HG02571 (cell line): Measurements from ENCODE around the gene HEXD.
"Not testable (repeated sequence)": the region's sequence is repeated elsewhere in the genome, so short reads cannot be mapped to it uniquely, and the experiment has no call there.

Source experiments
- ATAC-seq: cut with Tn5 transposase; IDR thresholded peaks from one replicate; pipeline ENCODE4 v1.9.1; 2021; ENCODE audit warnings: mild to moderate bottlenecking, moderate library complexity; ENCODE audit not compliant: unreplicated experiment

The HEXD gene

DNA sequence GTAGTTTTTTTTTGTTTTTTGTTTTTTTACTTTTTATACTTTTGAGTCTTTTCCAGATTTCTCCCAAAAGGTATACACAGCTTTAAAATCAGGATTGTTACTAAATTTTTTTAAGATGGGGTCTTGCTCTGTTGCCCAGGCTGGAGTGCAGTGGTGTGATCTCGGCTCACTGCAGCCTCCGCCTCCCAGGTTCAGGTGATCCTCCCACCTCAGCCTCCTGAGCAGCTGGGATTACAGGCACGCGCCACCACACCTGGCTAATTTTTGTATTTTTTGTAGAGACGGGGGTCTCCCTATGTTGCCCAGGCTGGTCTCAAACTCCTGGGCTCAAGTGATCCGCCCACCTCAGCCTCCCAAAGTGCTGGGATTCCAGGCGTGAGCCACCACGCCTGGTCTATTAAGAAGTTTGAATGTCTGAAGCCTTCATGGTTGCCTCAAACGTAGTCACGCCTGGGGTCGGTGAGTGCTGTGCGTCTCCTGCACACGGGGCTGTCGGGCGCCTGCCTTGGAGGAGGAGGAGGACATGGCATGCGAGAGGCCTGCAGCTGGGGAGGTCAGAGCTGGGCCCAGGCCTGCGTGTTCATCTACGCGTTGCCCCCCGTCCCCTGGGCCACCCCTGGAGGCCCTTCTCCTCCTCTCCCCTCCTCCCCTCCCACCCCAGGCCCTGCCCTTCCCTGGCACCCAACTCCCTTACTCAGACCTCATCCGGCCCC is 35.8 kb upstream of the HEXD start:
- not testable (repeated sequence) for ATAC-seq

- ATAC-seq, result no peak
Measured at GRCh38 chr17:82382933-82383255, 35.3 kb upstream of the HEXD start.

DNA sequence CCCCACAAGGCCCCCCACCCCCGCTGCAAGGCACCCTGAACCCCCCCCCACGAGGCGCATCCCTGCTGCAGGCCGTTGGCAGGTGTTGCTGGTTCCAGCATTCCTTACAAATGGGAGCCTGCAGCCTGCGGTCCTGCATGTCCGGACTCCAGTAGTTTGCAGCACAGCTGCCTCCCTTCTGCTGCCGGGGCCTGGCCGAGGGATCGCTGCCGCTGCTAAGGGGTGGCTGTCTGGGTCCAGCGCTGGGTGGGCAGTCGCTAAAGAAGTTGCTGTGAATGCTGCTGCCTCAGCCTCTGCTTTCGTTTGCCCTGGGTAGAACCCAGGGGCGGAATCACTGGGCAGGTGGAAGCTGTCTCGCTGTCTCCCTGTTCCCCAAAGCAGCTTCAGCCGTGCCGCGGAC is 34.7 kb upstream of the HEXD start:
- no peak for ATAC-seq

- ATAC-seq, result no peak
Measured at GRCh38 chr17:82384051-82384729, 34.0 kb upstream of the HEXD start.

DNA sequence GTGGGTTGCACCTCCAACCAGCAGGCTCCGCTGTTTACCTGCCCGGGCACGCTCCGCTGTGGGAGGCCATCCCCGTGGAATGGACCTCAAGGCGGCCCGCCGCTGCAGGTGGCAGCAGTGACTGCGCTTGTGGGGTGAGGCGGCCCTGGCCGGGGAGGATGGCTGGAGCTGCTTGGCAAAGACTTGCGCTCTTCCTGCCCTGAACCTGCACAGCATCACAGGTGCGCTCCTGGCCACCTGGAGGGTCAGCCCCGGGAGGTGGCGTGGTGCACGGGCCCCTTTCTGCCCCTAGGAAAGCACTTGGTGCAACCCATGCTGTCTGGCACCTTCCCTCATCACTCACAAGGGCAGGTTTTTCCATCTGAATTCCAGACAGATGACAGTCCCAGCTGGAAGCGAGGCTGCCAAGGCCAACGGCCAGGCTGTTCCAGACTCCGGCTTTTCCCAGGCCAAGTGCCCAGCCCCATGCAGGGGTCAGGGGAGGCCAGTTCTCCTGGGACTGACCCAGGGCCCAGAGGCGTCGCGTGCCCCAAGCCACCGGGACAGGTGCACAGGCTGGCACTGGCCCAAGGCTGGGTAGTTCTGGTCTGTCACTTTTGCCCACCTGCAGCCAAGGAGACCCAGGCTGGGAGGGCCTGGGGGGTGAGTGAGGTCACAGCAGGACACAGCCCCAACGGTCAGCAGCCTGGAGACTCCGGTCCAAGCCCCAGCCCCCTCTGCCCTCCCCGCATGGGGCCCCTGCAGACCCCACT is 33.2 kb upstream of the HEXD start:
- no peak for ATAC-seq

DNA sequence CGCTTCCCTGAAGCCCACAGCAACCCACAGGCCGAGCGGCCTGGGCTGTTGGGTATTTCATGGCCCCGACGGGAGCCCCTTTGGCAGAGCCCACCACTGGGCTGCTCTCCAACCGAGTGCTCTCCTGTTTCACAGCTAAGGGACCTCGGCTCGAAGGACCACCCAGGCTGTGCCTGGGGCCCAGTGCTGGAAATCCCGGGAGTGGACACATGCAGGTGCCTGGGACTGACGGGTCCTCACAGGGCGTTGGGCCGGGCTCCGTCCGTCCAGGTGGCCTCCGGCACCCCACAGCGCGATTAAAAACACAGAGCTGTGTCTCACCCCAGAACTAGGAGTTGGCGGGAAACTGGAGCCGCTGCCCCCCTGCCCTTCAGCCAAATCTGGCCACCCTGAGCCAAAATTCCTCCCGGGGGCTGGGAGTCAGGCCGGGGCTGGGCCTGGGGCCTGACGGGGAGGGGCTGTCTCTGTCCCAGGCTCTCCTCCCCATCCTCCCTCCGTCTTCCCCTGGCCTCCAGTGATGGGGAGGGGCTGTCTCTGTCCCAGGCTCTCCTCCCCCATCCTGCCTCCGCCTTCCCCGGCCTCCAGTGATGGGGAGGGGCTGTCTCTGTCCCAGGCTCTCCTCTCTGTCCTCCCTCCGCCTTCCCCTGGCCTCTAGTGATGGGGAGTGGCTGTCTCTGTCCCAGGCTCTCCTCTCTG is 32.4 kb upstream of the HEXD start:
- ATAC-seq, result no peak

DNA sequence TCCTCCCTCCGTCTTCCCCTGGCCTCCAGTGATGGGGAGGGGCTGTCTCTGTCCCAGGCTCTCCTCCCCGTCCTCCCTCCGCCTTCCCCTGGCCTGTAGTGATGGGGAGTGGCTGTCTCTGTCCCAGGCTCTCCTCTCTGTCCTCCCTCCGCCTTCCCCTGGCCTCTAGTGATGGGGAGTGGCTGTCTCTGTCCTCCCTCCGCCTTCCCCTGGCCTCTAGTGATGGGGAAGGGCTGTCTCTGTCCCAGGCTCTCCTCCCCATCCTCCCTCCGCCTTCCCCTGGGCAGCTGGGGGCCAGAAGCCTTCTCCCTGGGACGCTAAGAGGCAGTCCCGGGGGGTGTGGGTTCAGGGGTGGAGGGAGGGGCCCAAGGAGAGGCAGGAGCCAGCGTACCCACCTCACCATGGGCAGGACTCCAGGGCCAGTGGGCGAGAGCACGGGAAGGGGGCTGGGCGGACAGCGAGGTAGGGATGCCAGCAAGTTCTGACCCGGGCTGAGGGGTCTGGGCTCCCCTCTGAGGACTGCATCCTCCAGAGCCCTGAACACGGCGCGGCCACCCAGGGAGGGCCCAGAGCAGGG is 31.8 kb upstream of the HEXD start:
- no peak for ATAC-seq

- ATAC-seq, result no peak
Measured at GRCh38 chr17:82386881-82387704, 31.1 kb upstream of the HEXD start.

GRCh38 chr17:82387705-82388106 is 30.4 kb upstream of the HEXD start:
- ATAC-seq, result no peak

DNA sequence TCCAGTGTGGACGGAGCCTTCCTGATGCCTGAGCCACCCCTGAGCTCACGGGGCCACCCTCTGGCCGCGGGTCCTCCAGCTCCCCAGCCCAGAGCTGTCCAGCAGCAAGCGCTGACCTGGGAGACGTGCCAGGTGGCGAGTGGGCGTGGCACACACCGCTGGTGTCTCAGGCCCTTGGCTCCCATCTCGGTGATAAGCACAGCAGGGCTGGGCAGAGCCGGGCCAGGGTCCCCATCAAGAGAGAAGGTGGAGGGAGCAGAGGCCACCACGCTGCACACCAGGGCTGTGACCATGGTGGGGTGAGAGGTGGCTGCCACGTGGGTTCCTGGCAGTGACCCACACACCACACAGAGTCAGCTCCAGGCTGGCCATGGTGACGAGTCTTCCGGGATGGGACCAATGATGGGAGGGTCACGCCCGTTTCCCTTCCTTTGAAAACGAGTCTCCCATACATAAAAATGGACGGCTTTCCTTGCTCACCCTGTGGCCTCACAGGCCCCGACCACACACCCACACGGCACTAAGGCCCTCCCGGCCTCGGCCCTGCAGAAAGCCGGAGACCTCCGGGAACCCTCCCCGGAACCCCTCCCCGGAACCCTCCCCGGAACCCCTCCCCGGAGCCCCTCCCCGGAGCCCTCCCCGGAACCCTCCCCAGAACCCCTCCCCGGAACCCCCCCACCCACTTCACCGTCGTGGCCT is 29.8 kb upstream of the HEXD start:
- ATAC-seq, result no peak

DNA sequence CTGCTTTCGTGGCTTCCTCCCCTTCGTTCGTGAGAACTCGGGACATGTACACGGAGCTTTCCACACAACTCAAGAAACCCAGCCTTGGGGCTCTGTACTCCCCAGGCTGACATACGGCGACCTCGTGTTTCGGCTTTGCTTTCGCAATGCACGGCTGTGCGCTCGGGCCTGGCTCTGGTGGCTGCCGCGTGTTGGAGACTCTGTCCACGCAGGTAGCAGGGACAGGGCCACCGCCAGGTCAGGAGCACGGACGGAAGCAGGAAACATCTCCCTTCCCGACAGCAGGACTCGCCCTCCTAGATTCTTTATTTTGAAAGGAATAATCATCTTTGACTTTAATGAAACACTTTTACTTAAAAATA is 29.2 kb upstream of the HEXD start:
- no peak for ATAC-seq

- ATAC-seq, result no peak
Measured at GRCh38 chr17:82389379-82389778, 28.8 kb upstream of the HEXD start.

- ATAC-seq, result no peak
Measured at GRCh38 chr17:82390015-82390859, 27.9 kb upstream of the HEXD start.

DNA sequence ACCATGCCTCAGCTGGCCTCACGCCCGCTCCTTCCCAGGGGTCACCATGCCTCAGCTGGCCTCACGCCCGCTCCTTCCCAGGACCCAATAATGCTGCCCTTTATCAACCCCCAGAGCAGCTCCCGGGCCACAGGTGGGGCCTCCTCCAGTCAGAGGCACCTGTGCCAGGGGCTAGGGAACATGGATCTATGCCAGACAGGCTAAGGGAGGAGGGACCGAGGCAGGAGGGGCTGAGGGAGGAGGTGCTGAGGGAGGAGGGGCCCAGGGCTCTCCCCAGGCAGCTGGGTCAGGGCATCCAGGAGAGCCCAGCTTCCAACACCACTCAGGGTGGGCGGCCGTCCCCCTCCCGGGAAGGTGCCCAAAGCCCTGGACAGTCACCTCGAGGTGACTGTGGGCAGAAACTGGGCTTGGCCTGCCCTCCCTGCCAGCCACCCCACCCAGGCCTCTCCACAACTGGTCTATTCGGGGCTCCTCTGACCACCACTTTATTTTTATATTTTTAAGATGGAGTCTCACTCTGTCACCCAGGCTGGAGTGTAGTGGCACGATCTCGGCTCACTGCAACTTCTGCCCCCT is 27.2 kb upstream of the HEXD start:
- no peak for ATAC-seq

DNA sequence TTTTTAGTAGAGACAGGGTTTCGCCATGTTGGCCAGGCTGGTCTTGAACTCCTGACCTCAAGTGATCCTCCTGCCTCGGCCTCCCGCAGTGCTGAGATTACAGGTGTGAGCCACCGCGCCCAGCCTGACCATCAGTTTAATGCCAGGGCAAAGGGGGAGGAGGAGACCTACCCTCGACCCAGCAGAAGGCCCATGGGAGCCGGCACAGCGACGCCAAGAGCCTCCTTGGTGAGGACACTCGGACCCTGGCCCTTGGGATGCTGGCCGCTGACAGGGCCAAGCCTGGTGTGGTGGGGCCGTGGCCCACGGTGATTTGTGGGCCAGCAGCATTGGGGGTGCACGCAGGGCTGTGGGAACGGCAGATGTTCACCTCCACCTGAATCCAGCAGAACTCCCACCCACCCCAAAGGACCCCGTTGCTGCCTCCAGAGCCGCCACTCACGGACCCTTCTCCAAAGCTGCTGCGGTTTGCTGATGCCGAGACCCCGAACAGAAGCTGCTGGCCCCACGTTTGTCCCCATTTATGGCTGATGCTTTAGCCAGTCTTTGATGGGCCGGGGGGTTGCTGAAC is 26.6 kb upstream of the HEXD start:
- no peak for ATAC-seq

DNA sequence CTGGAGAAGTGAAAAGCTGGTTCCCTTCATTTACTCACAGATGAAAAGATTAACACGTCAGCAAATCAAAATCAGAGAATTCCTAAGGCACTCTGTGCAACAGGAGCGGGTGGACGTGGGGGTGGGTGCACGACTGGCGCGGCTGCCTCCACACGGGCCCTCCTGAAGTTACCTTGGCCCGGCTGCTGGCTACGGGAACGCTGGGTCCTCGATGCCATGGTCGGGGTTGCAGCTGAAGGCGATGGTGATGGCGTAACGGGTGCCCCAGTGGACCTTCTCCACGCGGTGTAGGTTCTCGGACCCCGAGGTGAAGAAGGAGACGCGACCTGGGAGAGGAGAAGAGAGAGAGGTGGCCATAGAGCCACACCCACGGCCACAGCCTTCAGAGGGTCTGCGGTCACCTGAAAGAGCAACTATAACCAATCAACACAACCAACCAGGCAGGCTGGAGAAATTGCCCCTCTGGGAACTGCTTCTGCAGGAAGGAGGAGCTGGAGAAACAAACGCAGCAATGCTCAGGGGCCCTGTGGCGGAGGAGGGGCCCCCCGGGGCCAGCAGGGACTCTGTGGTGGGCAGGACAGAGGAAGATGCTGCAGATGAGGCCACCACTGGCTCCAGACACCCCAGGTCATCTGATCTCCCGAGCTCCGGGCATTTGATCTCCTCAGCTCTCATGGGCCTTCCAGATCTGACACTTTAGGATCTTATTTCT is 25.8 kb upstream of the HEXD start:
- ATAC-seq, result no peak

- no peak for ATAC-seq
Measured at GRCh38 chr17:82392941-82393340, 25.2 kb upstream of the HEXD start.

- no peak for ATAC-seq
Measured at GRCh38 chr17:82394278-82394677, 23.9 kb upstream of the HEXD start.
